ACC112 (cell line): ENCODE data around the gene ZNF514.
"Not testable (repeated sequence)": the region's sequence is repeated elsewhere in the genome, so short reads cannot be mapped to it uniquely, and the experiment has no call there.

Source experiments
- H2AFZ ChIP-seq: fragments of 200-600 bp; sonication (generic); one replicate; pipeline ENCODE4 v1.6.0; 2017; ENCODE audit warnings: antibody characterized with exemption, low read length; ENCODE audit not compliant: unreplicated experiment
- H3K27ac ChIP-seq: fragments of 200-600 bp; sonication (generic); 2 replicates; pipeline ENCODE4 v1.5.1; 2014; ENCODE audit warnings: low read depth, mild to moderate bottlenecking, antibody characterized with exemption, low read length, moderate library complexity
- H3K27me3 ChIP-seq: fragments of 200-600 bp; sonication (generic); 2 replicates; pipeline ENCODE4 v1.6.1; 2014; ENCODE audit warnings: mild to moderate bottlenecking, antibody characterized with exemption, low read length, moderate library complexity, mixed read lengths; ENCODE audit not compliant: insufficient read depth
- H3K36me3 ChIP-seq: fragments of 200-600 bp; sonication (generic); 2 replicates; pipeline ENCODE4 v1.6.1; 2016; ENCODE audit warnings: mild to moderate bottlenecking, antibody characterized with exemption, low read length, moderate library complexity, mixed read lengths; ENCODE audit not compliant: insufficient read depth
- H3K4me1 ChIP-seq: fragments of 200-600 bp; sonication (generic); one replicate; pipeline ENCODE4 v1.6.1; 2016; ENCODE audit warnings: low read length, mixed read lengths; ENCODE audit not compliant: insufficient read depth, unreplicated experiment, control insufficient read depth
- H3K4me3 ChIP-seq: fragments of 200-600 bp; sonication (generic); 2 replicates; pipeline ENCODE4 v1.5.1; 2014; ENCODE audit warnings: mild to moderate bottlenecking, low read depth, low read length
- H3K79me2 ChIP-seq: fragments of 200-600 bp; sonication (generic); one replicate; pipeline ENCODE4 v1.6.0; 2016; ENCODE audit warnings: low read length; ENCODE audit not compliant: control insufficient read depth, unreplicated experiment, insufficient read depth

The ZNF514 gene

GRCh38 chr2:95159690-95160449, at the start of gene ZNF514:
ZNF514 (minus strand) TSS chr2:95159848; CDS start chr2:95153253, 6,595 bp downstream.
- peaks cover 26% of the 10 kb centered on the region for H3K36me3 ChIP-seq
- H3K4me1 ChIP-seq: peaks cover 17% of the 10 kb centered on the region
- H3K79me2 ChIP-seq: peaks cover 21% of the 10 kb centered on the region
- H3K27me3 ChIP-seq: no peaks in the 10 kb centered on the region
- no peak within 1 kb of the TSS for H3K27ac ChIP-seq
- H2AFZ ChIP-seq: peak within 1 kb of the TSS; percentile 70
- peak within 1 kb of the TSS; percentile 95 for H3K4me3 ChIP-seq

DNA sequence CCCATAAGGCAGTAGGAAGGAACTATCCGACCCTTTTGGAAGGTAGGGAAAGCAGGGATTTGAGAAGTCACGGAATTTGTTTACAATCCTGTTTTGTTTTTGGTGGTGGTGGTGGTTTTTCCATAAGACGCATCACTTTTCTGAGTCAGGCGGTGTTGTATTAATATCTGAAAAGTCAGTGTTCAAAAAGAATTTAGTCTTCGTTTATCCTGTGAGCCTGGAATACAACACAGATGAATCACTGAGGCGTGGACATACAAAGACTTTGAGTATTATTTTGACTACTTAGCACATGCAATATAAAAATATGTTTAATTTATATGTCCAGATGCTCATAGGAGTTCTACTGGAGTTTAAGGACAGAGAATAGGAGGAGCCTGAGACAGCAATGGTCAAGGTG, 48.5 kb upstream of the ZNF514 start:
- H3K4me1 ChIP-seq: peaks cover 8% of the 10 kb centered on the region
- peaks cover 44% of the 10 kb centered on the region for H3K36me3 ChIP-seq
- H3K27me3 ChIP-seq: no peaks in the 10 kb centered on the region
- peak overlapping the region; percentile 78 for H3K4me3 ChIP-seq
- H3K79me2 ChIP-seq: no peaks in the 10 kb centered on the region
- H2AFZ ChIP-seq: peak overlapping the region; percentile 95
- H3K27ac ChIP-seq: peak overlapping the region; percentile 46; the same call in 1 of the 2 replicates

DNA sequence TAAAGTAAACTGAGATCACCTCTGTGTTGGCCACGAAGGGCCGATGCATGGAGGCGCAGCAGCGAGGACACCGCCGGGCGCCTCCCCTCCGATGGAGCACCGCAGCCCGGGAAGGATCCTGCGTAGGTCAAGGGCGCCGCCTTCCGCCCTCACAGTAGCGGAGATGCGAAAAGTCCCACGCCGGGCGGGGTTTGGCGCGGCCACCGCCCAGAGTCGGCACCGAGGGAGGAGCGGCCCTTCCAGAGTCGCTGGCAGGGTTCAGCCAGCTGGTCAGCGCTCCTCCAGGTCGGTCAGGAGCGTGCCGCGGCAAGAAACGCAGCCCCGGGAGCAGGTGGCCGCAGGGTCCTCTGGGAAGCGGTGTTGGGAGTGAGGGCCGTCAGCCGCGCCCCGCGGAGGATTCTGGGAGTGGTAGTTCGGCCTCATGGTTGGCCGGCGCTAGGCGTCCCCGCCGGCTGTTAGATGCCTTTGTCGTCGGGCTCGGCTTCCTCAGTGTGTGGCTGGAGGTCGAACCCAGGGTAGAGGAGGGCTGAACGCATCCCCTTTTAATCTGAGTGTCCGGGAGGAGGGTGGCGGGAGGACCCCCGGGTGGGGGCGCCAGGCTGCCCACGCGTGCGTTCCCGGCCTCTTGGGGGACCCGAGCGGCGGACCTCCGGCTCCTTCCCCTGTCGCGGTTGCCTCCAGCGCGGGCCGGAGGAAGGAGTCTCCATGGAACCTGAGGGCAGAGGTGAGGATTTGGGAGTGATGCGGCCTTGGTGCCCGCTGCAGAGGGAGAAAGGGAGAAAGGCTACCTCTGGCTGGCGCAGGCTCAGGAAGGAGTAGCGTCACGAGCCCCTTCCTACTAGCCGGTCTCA, 47.7 kb upstream of the ZNF514 start, which contains the start of gene ZNF892:
Gene ZNF892, plus strand, starts transcription at position 411 of the 851 bp plus-strand sequence. Its CDS starts 295 bp downstream, at position 706.
- peak within 1 kb of the TSS; percentile 46; the same call in 1 of the 2 replicates for H3K27ac ChIP-seq
- peaks cover 36% of the 10 kb centered on the region for H3K36me3 ChIP-seq
- H3K27me3 ChIP-seq: no peaks in the 10 kb centered on the region
- peaks cover 8% of the 10 kb centered on the region for H3K4me1 ChIP-seq
- H3K4me3 ChIP-seq: peak within 1 kb of the TSS; percentile 78
- H2AFZ ChIP-seq: peak within 1 kb of the TSS; percentile 95
- no peaks in the 10 kb centered on the region for H3K79me2 ChIP-seq

DNA sequence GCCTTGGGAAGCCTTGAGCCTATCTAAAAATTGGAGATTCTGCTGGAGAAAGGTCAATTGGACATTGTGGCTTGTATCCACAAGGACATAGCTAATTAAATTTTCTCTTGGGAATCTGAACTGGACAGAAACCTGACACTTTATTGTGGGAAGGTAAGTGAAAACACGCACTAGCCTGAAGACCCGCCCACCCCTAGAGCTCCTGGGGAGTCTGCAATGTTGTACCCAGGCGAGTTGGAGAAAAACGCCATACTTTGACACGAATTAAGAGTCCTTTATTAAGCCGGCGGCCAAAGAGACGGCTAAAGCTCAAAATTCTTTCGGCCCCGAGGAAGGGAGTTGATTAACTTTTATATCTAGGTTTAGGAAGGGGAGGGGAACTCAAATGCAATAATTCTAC, 46.4 kb upstream of the ZNF514 start:
- no peaks in the 10 kb centered on the region for H3K27me3 ChIP-seq
- H3K79me2 ChIP-seq: no peaks in the 10 kb centered on the region
- no peak overlapping the region for H2AFZ ChIP-seq
- H3K4me3 ChIP-seq: peak overlapping the region; percentile 78
- peaks cover 24% of the 10 kb centered on the region for H3K36me3 ChIP-seq
- peaks cover 8% of the 10 kb centered on the region for H3K4me1 ChIP-seq
- no peak overlapping the region for H3K27ac ChIP-seq

DNA sequence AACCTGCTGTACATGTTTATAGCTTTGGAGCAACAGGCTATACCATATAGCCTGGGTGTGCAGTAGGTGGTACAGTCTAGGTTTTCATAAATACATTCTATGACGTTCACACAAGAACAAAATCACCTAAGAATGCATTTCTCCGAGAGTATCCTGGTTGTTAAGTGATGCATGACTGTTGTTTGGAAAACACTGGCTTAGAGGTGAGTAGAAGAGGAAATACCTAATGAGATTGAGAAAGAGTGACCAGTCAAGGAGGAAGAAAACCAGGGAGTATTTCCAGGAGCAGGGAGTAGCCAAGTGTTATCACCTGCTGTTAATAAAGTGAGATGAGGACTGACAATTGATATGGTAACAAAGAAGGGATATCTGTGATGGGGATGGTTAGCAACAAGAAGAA, 44.7 kb upstream of the ZNF514 start:
- H3K4me3 ChIP-seq: no peak overlapping the region
- H3K36me3 ChIP-seq: peaks cover 11% of the 10 kb centered on the region
- H3K27me3 ChIP-seq: peaks cover 9% of the 10 kb centered on the region; the same call in 1 of the 2 replicates
- H3K27ac ChIP-seq: no peak overlapping the region
- no peaks in the 10 kb centered on the region for H3K79me2 ChIP-seq
- no peak overlapping the region for H2AFZ ChIP-seq
- peaks cover 8% of the 10 kb centered on the region for H3K4me1 ChIP-seq

GRCh38 chr2:95203911-95204310, 44.3 kb upstream of the ZNF514 start:
- Histone ChIP-seq H3K79me2 (no peaks in the 10 kb centered on the region), H3K27ac (no peak overlapping the region), H3K36me3 (peaks cover 6% of the 10 kb centered on the region; the same call in 1 of the 2 replicates), H3K4me3 (no peak overlapping the region), H3K27me3 (peaks cover 14% of the 10 kb centered on the region; the same call in 1 of the 2 replicates), H3K4me1 (peaks cover 8% of the 10 kb centered on the region), H2AFZ (no peak overlapping the region)

DNA sequence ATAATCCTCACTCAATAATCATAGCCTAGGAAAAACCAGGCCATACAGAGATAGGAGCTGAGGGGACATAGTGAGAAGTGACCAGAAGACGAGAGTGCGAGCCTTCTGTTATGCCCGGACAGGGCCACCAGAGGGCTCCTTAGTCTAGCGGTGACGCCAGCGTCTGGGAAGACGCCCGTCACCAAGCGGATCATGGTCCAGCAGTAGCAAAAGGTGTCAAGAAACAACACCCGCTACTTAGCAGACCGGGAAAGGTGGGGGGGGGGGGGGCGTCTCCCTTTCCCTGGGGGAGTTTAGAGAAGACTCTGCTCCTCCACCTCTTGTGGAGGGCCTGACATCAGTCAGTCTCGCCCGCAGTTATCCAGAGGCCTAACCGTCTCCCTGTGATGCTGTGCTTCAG, 33.3 kb upstream of the ZNF514 start:
- H2AFZ ChIP-seq: not testable (repeated sequence)

GRCh38 chr2:95185973-95186372, 26.3 kb upstream of the ZNF514 start:
- H3K4me1 ChIP-seq: no peaks in the 10 kb centered on the region
- H2AFZ ChIP-seq: no peak overlapping the region
- no peak overlapping the region for H3K27ac ChIP-seq
- H3K4me3 ChIP-seq: no peak overlapping the region
- H3K79me2 ChIP-seq: no peaks in the 10 kb centered on the region
- H3K27me3 ChIP-seq: peaks cover 13% of the 10 kb centered on the region
- H3K36me3 ChIP-seq: peaks cover 21% of the 10 kb centered on the region

More for the DNA sequence above, 33.3 kb upstream of the ZNF514 start:
- H3K27me3 ChIP-seq: peaks cover 24% of the 10 kb centered on the region
- not testable (repeated sequence) for H3K4me3 ChIP-seq, H3K79me2 ChIP-seq, H3K4me1 ChIP-seq, H3K36me3 ChIP-seq, H3K27ac ChIP-seq

GRCh38 chr2:95185197-95185596, 25.5 kb upstream of the ZNF514 start:
- peaks cover 28% of the 10 kb centered on the region for H3K36me3 ChIP-seq
- no peak overlapping the region for H3K4me3 ChIP-seq
- no peak overlapping the region for H3K27ac ChIP-seq
- no peaks in the 10 kb centered on the region for H3K4me1 ChIP-seq
- peaks cover 5% of the 10 kb centered on the region for H3K27me3 ChIP-seq
- H3K79me2 ChIP-seq: no peaks in the 10 kb centered on the region
- H2AFZ ChIP-seq: no peak overlapping the region

DNA sequence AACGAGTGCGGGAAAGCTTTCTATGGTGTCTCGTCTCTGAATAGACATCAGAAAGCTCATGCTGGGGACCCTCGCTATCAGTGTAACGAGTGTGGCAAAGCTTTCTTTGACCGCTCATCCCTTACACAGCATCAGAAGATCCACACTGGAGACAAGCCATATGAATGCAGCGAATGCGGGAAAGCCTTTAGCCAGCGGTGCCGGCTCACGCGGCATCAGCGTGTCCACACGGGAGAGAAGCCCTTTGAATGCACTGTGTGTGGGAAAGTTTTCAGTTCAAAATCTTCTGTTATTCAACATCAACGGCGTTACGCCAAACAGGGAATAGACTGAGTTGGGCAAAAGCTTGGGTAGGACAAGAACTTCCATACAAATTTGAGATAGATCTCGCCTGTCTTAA, 22.1 kb upstream of the ZNF514 start:
- H3K36me3 ChIP-seq: peaks cover 55% of the 10 kb centered on the region
- H2AFZ ChIP-seq: no peak overlapping the region
- no peak overlapping the region for H3K27ac ChIP-seq

More for the DNA sequence above, 22.1 kb upstream of the ZNF514 start:
- no peak overlapping the region for H3K4me3 ChIP-seq
- no peaks in the 10 kb centered on the region for H3K4me1 ChIP-seq
- H3K79me2 ChIP-seq: no peaks in the 10 kb centered on the region
- no peaks in the 10 kb centered on the region for H3K27me3 ChIP-seq
